GM21786 (cell line): ENCODE results near the gene GALNT17.

Source experiments
- ATAC-seq: cut with Tn5 transposase; IDR thresholded peaks from one replicate; pipeline ENCODE4 v1.9.1; 2021; ENCODE audit not compliant: unreplicated experiment

GALNT17 gene

GRCh38 chr7:71278257-71278656, 146.3 kb downstream of the GALNT17 start:
- ATAC-seq = no peak

DNA sequence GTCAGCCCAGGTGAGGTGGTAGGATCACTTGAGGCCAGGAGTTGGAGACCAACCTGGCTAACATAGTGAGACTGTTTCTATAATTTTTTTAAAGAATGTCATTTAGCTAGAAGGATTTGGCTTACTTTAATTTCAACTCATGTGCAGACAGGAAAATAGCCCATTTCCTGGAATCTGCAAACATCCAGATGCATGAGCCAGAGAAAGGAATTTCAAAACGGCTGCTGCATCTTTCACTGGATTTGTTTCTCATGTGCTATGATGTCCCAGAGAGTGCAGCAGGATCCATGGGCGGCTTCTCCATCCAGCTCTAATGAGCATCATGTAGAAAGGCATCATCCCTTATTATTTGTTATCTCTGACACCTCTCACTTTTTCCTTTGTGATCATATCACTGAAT, 149.3 kb downstream of the GALNT17 start:
- no peak for ATAC-seq

- no peak for ATAC-seq
Measured at GRCh38 chr7:71283802-71284201, 151.9 kb downstream of the GALNT17 start.

DNA sequence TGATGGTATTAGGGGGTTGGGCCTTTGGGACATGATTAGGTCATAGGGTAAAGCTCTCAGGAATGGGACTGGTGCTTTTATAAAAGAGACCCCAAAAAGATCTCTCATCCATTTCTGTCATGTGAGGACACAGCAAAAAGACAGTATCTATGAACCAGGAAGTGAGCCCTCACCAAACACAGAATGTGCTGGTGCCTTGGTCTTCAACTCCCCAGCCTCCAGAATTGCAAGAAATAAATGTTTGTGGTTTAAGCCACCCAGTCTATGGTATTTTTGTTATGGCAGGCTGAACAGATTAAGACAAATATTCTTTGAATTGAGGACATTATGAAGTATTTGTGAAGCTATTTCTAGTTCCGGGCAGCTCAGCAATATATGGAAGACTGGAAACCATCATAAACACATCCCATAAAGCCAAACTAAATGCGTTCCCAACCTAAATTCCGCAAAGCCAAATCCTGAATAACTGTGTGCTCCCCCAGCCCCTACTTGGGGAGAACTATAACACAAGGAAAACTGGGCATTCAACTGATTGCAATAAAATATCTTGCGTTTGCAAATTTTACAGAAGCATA, 153.7 kb downstream of the GALNT17 start:
- ATAC-seq = no peak

DNA sequence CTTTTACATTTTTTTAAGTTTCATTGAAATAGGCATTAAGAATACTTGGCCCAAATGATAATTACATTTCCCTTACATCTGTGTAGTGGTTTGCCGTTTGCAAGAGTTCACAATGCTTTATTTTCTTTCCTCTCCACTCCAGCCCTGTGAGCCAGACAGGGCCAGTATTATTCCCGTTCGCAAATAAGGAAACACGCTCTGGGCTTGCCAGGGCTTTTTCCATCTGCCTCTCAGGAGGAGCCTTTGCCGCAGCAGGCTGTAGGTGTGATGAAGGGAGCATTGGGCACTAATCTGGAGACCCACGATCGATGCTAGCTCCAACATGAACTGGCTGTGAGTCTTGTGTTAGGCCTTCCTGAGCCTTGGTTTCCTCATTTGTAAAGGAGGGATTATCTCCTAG, 154.4 kb downstream of the GALNT17 start:
- ATAC-seq = no peak

GRCh38 chr7:71286924-71287323, 155.0 kb downstream of the GALNT17 start:
- no peak for ATAC-seq

DNA sequence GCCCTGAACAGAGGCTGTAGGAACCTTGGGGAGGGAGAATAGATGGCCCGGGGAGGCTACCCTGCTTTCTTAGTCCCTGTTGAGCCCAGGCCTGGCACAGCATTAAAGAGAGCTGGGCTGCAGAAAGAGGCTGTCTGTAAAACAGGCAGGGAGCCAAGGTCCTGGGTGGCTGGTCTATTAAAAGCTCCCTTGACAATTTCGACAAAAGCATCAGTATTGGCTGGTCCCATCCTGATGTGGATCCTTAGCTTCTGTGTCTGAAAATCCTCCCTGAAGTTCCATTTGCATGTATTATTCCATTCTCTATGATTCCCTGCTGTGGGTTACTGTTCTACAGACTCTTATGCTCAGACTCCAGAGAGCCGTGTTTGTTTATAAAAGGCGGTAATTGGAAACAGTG, 158.5 kb downstream of the GALNT17 start:
- no peak for ATAC-seq

DNA sequence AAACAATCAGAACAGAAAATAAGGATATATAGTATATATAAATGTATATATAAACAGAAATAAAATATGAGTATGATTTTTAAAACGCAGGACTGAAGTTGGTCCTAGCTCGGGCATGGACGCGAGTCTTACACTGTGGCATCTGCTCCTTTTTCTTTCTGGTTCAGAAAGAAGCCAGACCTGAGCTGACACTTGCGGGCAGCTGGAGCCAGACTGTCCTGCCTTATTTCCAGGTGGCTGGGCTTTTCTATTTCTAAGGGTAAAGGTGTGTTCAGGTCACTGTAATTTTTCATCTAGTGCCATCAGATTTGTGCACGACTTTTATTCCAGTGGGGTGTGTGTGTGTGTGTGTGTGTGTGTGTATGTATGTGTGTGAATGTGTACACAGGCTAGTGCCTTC, 166.4 kb downstream of the GALNT17 start:
- no peak for ATAC-seq

DNA sequence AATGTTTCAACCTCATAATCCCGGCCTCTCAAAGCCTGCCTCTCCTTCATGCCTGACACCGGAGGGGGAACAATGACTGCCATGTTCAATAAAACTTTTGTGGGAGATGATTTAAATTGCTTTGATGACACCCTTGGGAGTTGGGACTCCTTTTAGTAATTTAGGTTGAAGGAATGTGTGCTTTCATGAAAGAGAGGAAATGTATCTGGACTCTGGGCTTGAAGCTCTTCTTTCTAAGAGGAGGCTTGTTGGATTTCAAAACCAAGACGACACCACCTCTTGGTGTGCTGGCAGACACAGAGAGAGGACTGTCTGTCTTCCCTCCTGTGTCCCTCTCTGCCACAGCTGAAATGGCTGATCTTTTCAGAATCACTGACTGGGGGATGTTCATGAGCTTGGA, 168.1 kb downstream of the GALNT17 start:
- no peak for ATAC-seq

DNA sequence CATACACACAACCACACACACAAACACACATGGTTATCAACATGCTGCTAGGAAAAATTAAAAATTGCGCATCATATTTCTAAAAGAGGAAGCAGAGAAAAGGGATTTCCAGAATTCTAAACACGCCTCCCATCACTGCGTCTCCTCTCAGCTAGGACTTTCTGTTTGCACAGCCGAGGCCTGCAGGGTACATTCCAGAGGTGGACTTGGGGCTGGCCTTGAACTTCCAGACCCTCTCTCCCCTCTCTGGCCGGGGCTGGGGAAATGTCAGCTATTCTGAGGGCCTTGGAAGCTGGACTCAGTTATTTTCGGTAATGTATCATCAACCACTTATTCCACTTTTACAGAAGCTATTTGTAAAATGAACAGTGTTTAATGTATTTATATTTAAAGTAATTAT, 168.7 kb downstream of the GALNT17 start:
- no peak for ATAC-seq

DNA sequence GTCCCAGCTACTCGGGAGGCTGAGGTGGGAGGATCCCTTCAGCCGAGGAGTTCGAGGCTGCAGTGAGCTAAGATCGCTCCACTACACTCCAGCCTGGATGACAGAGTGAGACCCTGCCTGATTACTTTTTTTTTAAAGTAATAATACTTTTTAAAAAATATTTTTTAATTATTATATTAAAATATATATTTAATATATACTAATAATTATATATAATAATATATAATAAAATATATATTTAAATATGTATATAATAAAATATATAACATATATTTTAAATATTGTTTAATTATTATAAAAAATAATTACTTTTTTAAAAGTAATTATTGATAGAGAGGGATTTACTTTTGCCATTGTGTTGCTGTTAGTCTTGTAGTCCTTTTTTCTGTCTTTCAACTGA, 169.2 kb downstream of the GALNT17 start:
- ATAC-seq = no peak

DNA sequence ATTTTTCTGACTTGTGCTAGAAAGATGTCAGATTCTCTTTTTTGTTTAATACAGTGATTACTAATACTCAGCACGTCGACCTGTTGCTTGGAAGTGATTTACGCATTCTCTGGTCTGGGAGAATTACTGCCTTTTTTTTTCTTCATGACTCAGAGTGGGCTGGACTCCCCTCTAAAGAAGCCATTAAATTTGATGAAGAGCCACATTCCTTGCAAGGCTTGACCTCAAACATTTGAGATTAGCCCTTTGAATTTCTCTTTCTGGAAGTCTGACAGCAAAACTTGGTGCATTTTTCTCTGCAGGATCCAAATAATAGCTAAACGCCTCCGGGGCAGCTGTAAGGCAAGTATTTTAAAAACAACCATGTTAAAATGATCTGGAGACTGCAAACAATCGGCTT, 171.6 kb downstream of the GALNT17 start:
- no peak for ATAC-seq

- no peak for ATAC-seq
Measured at GRCh38 chr7:71308096-71308495, 176.2 kb downstream of the GALNT17 start.

GRCh38 chr7:71311576-71311975, 179.6 kb downstream of the GALNT17 start:
- ATAC-seq = no peak

GRCh38 chr7:71312755-71313490, 181.0 kb downstream of the GALNT17 start:
- no peak for ATAC-seq

DNA sequence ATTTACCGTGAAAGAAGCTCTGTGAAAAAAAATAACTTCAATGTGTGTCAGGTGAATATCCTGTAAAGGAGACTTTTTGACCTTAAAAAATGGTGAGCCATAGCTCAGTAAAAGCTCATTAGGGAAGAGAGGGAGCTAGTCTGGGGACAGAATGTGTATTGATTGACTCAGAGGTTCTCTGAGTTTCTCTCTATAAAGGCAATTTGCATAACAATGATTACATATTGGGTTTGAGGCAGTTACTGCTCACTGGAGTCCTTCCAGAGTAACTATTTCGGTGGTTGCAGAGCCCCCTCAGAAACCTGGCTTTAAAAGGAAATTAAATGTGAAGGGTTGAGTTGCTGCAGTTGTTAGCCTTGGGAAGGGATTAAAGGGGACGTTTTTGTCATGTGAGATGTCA, 181.6 kb downstream of the GALNT17 start:
- no peak for ATAC-seq

GRCh38 chr7:71320916-71321315, 189.0 kb downstream of the GALNT17 start:
- ATAC-seq = no peak

DNA sequence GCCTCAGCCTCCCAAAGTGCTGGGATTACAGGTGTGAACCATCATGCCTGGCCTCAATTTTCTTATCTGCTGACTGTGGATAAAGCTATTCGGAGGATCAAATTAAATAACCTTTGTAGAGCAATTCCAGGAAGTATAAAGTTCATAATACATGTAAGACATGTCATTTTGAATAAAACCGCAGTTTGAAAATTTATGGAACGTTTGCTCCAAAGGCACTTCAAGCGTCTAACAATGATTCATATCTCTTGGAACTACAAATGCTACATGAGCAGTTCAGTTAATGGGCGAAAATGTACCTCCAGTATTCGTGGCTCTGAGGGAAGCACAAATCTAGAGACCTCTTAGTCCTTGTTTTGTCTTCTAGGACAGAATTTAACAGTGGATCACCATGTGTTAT, 190.3 kb downstream of the GALNT17 start:
- no peak for ATAC-seq

DNA sequence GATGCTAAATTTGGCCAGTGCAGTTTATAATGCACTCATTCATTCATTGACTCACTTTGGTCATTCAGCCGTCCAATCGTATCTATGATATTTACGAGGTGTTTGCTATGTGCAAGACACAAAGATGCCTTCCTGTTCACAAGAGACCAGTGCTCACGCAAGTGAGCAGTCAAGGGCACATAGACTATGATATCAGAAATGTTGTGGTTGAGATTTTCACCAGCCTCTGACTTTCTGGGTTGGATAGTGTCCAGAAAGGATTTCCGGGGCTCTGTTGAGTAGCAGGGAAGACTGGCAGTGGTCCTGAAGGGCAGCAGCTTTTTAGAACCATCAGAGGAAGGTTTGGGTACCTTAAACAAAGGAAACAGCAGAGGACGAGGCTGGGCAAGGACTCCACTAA, 191.8 kb downstream of the GALNT17 start:
- no peak for ATAC-seq

GRCh38 chr7:71325151-71325550, 193.2 kb downstream of the GALNT17 start:
- no peak for ATAC-seq

DNA sequence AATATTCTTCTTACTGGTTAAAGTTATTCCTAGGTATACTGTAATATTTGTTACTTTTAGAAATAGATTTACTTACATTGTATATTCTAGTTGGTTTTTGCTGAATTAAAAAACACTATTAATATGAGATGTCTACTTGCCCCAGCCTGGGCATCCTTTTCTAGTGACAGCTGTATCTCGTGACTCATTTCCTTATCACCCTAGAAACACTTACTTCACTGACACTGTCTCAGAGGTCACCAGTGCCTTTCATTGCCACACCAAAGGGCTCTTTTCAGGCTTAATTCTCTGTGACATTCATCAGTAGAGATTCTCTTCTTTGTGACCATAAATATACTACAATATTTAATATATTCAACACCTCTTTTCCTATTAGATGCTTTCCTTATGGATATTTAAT, 194.7 kb downstream of the GALNT17 start:
- no peak for ATAC-seq

GRCh38 chr7:71327946-71328345, 196.0 kb downstream of the GALNT17 start:
- no peak for ATAC-seq

DNA sequence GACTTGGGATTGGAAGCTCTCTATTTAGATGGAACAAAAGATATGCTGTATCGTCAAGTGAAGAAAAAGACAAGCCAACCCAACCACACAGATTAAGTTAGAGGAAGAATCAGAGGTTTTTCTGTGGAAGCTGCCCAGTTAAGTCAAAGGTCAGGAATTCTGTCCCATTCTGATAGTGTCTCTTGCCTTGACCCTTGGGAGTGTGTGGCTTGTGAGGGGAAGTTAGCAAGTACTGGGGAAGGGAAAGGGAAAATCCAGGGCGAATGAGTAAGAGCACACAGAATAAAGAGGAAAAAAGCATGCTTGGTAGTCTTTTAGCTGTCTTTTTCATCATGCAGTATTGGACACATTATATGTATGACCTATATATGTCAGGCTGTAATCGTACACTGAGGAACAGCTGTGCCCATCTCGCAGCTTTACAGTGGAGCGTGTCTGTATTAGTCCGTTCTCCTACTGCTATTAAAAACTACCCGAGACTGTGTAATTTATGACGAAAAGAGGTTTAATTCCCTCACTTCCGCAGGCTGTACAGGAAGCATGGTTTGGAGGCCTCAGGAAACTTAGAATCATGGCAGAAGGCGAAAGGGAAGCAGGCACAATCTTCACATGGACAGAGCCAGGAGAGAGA, 197.2 kb downstream of the GALNT17 start:
- no peak for ATAC-seq
